GM23338 (cell line): Measurements from ENCODE around the gene DAD1. TPM values are rescaled to one million over a fixed set of nuclear protein-coding genes. Genes with fewer than 3 reads are reported as not detected.

Experiments used
- ATAC-seq: fragments of 200-7000 bp; cut with Tn5 transposase; 3 replicates; pipeline ENCODE4 v1.9.1; 2020
- DNase-seq: peaks from one replicate; pipeline ENCODE4 v3.0.0-alpha.2; 2015; ENCODE audit warnings: low spot score
- H2AFZ ChIP-seq: fragments of 200-600 bp; sonication (generic); 2 replicates; pipeline ENCODE4 v1.8.0; 2016; ENCODE audit warnings: antibody characterized with exemption, mild to moderate bottlenecking, moderate library complexity
- H3F3A ChIP-seq: fragments of 200-600 bp; sonication (generic); replicated peaks from 2 replicates; pipeline ENCODE4 v1.8.0; 2017; ENCODE audit warnings: antibody characterized with exemption, mixed run types, low read depth
- H3K27ac ChIP-seq: fragments of 200-600 bp; sonication (generic); 2 replicates; pipeline ENCODE4 v1.6.1; 2016; ENCODE audit warnings: low read depth
- H3K27me3 ChIP-seq: fragments of 200-600 bp; sonication (generic); 2 replicates; pipeline ENCODE4 v1.8.0; 2016; ENCODE audit warnings: mild to moderate bottlenecking, mixed run types, moderate library complexity; ENCODE audit not compliant: insufficient read depth
- H3K36me3 ChIP-seq: fragments of 200-600 bp; sonication (generic); 2 replicates; pipeline ENCODE4 v1.8.0; 2016; ENCODE audit warnings: mild to moderate bottlenecking; ENCODE audit not compliant: insufficient read depth
- H3K4me1 ChIP-seq: fragments of 200-600 bp; sonication (generic); 2 replicates; pipeline ENCODE4 v1.8.0; 2016; ENCODE audit warnings: mild to moderate bottlenecking, moderate library complexity; ENCODE audit not compliant: insufficient read depth
- H3K4me2 ChIP-seq: fragments of 200-600 bp; sonication (generic); 2 replicates; pipeline ENCODE4 v1.7.1; 2017; ENCODE audit warnings: mixed run types
- H3K4me3 ChIP-seq: fragments of 200-600 bp; sonication (generic); 2 replicates; pipeline ENCODE4 v1.6.1; 2016; ENCODE audit warnings: mixed run types
- H3K79me2 ChIP-seq: fragments of 200-600 bp; sonication (generic); replicated peaks from 2 replicates; pipeline ENCODE4 v1.8.0; 2017; ENCODE audit warnings: mild to moderate bottlenecking; ENCODE audit not compliant: insufficient read depth
- H3K9me2 ChIP-seq: fragments of 200-600 bp; sonication (generic); 2 replicates; pipeline ENCODE4 v1.8.0; 2017; ENCODE audit not compliant: insufficient read depth
- H4K20me1 ChIP-seq: fragments of 200-600 bp; sonication (generic); replicated peaks from 2 replicates; pipeline ENCODE4 v1.8.0; 2017; ENCODE audit warnings: mild to moderate bottlenecking; ENCODE audit not compliant: insufficient read depth
- H3K27ac Mint-ChIP-seq: 2 replicates; pipeline ENCODE4 v1.8.0; 2020; ENCODE audit warnings: inconsistent platforms, mild to moderate bottlenecking, moderate library complexity, mixed read lengths
- H3K27me3 Mint-ChIP-seq: 3 replicates; pipeline ENCODE4 v1.8.0; 2022; ENCODE audit warnings: low read depth, mild to moderate bottlenecking, moderate library complexity, mixed read lengths, inconsistent platforms; ENCODE audit not compliant: insufficient read depth, poor library complexity
- H3K36me3 Mint-ChIP-seq: 3 replicates; pipeline ENCODE4 v1.8.0; 2021; ENCODE audit warnings: low read depth, mild to moderate bottlenecking, inconsistent platforms, moderate library complexity, mixed read lengths
- H3K4me1 Mint-ChIP-seq: 3 replicates; pipeline ENCODE4 v1.8.0; 2020; ENCODE audit warnings: mild to moderate bottlenecking, inconsistent platforms, mixed read lengths
- H3K4me3 Mint-ChIP-seq: 3 replicates; pipeline ENCODE4 v1.8.0; 2021; ENCODE audit warnings: moderate library complexity, mild to moderate bottlenecking, inconsistent platforms, mixed read lengths
- H3K9me3 Mint-ChIP-seq: 3 replicates; pipeline ENCODE4 v1.8.0; 2020; ENCODE audit warnings: moderate library complexity, mild to moderate bottlenecking, inconsistent platforms, mixed read lengths
- CREB1 ChIP-seq: fragments of 250-450 bp; sonication (Bioruptor Pico); IDR thresholded peaks from 2 replicates; pipeline ENCODE4 v1.5.0; 2020; ENCODE audit warnings: low read depth, mild to moderate bottlenecking, moderate library complexity
- CTCF ChIP-seq, 2 experiments: fragments of 200-600 bp in 1 of 2; sonication (generic) in 1 of 2; conservative IDR thresholded peaks; 2 replicates each; pipeline versions ENCODE4 v1.5.1 to v1.6.1; 2016 to 2017; ENCODE audit warnings: antibody characterized with exemption in 2 of 2, low read depth in 2 of 2, mild to moderate bottlenecking in 2 of 2, moderate library complexity in 1 of 2
- ETS1 ChIP-seq: IDR thresholded peaks from 2 replicates; pipeline ENCODE4 v1.6.1; 2016; ENCODE audit warnings: antibody characterized with exemption
- EZH2 ChIP-seq: fragments of 200-600 bp; sonication (generic); IDR thresholded peaks from one replicate; pipeline ENCODE4 v1.8.0; 2017; ENCODE audit warnings: antibody characterized with exemption, mild to moderate bottlenecking, low read depth; ENCODE audit not compliant: unreplicated experiment
- EZH2phosphoT487 ChIP-seq: fragments of 200-600 bp; sonication (generic); IDR thresholded peaks from one replicate; pipeline ENCODE4 v1.8.1; 2018; ENCODE audit warnings: antibody characterized with exemption; ENCODE audit not compliant: unreplicated experiment
- JUNB ChIP-seq: IDR thresholded peaks from one replicate; pipeline ENCODE4 v1.6.1; 2016; ENCODE audit warnings: antibody characterized with exemption; ENCODE audit not compliant: unreplicated experiment
- NANOG ChIP-seq: IDR thresholded peaks from 2 replicates; pipeline ENCODE4 v1.6.1; 2016; ENCODE audit warnings: antibody characterized with exemption, borderline replicate concordance
- POLR2AphosphoS5 ChIP-seq: IDR thresholded peaks from 2 replicates; pipeline ENCODE4 v1.6.1; 2016; ENCODE audit warnings: antibody characterized with exemption, low read depth
- REST ChIP-seq: IDR thresholded peaks from one replicate; pipeline ENCODE4 v1.6.1; 2018; ENCODE audit warnings: antibody characterized with exemption; ENCODE audit not compliant: unreplicated experiment
- STAT1 ChIP-seq: IDR thresholded peaks from one replicate; pipeline ENCODE4 v1.6.1; 2016; ENCODE audit warnings: antibody characterized with exemption; ENCODE audit not compliant: unreplicated experiment
- ZNF114 ChIP-seq: fragments of 250-450 bp; sonication (Bioruptor Pico); IDR thresholded peaks from 2 replicates; pipeline ENCODE4 v1.5.0; 2020; ENCODE audit warnings: mild to moderate bottlenecking, moderate library complexity
- ZNF331 ChIP-seq: fragments of 250-450 bp; sonication (Bioruptor Pico); IDR thresholded peaks from 2 replicates; pipeline ENCODE4 v1.5.0; 2020; ENCODE audit warnings: low read depth, mild to moderate bottlenecking, moderate library complexity
- ZNF462 ChIP-seq: fragments of 250-450 bp; sonication (Bioruptor Pico); IDR thresholded peaks from 2 replicates; pipeline ENCODE4 v1.5.0; 2020; ENCODE audit warnings: mild to moderate bottlenecking, moderate library complexity
- polyA plus RNA-seq: library from polyadenylated mRNA; unstranded; fragments of >200 nt; fragmentation: Nextera tagmentation; extraction: Ambion mirVana; gene quantifications from 2 replicates; pipeline ENCODE4 v1.2.1, GENCODE V29; 2016
- total RNA-seq: library from RNA; depleted of rRNA; stranded (reverse); fragments of >200 nt; shearing (Covaris generic); gene quantifications from 2 replicates; pipeline ENCODE4 v1.2.3, GENCODE V29; 2014

DAD1 gene
- total and polyA plus RNA-seq, 2 experiments from 2014 or later = 180 to 252 TPM

GRCh38 chr14:22518073-22518472 lies 71.0 kb downstream of the DAD1 start:
- peaks cover 5% of the 10 kb centered on the region; the same call in 1 of the 2 replicates for H3K9me2 ChIP-seq
- no peak overlapping the region for H3K27ac ChIP-seq
- ATAC-seq (peak; percentile 72), DNase-seq (no peak)
- Mint-ChIP-seq H3K4me1 (peaks cover 20% of the 10 kb centered on the region), H3K27ac (no peak overlapping the region), H3K9me3 (no peaks in the 10 kb centered on the region), H3K27me3 (peaks cover 4% of the 10 kb centered on the region), H3K4me3 (no peak overlapping the region), H3K36me3 (no peaks in the 10 kb centered on the region)
- H3K4me2 ChIP-seq = no peak overlapping the region; the same call in 1 of the 2 replicates
- no peaks in the 10 kb centered on the region for H3K36me3 ChIP-seq
- H4K20me1 ChIP-seq = no peaks in the 10 kb centered on the region
- no peak overlapping the region for H2AFZ ChIP-seq
- H3F3A ChIP-seq = no peaks in the 10 kb centered on the region
- H3K79me2 ChIP-seq = no peaks in the 10 kb centered on the region
- TF ChIP-seq JUNB (no peak), EZH2phosphoT487 (no peak), STAT1 (no peak), ZNF462 (no peak), ETS1 (no peak), ZNF331 (CRISPR knock-in tag) (no peak), EZH2 (no peak), NANOG (no peak), POLR2AphosphoS5 (no peak), CREB1 (CRISPR knock-in tag) (no peak), REST (no peak), ZNF114 (no peak), CTCF (conservative IDR thresholded peaks at IDR 0.05; ENCODE audit: low read depth in 2 of 2) (no peak)
- H3K4me3 ChIP-seq = no peak overlapping the region
- H3K27me3 ChIP-seq = no peaks in the 10 kb centered on the region
- H3K4me1 ChIP-seq = no peaks in the 10 kb centered on the region
